ENCODE results near the gene HORMAD2. TPM values are rescaled to one million over a fixed set of nuclear protein-coding genes. Genes with fewer than 3 reads are reported as not detected.

The HORMAD2 gene
- total RNA-seq, 1 donor from 2014 or later = not detected

DNA sequence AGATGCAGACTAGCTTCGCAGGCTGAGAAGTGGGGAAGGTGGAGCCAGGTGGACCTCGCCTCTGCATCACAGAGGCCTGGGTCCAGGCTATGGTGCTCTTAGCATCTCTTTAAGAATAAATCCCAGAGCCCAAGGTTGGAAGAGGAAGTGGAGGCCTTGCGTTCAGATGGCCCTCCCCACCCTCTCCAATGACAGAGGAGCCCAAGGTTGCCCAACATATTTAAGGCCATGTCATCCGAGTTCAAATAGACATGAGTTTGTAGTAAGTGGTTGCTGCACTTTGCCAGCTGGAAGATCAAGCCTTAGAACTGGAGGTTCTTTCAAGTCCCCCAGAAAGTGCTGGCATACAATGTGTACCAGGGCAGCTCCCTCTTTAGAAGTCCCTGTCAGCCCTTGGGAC, 47.1 kb upstream of the HORMAD2 start:
- H3K4me1 ChIP-seq = no peaks in the 10 kb centered on the region
- H3K9me3 ChIP-seq (ENCODE audit: low read depth) = no peaks in the 10 kb centered on the region
- H3K9ac ChIP-seq = no peak overlapping the region
- Mint-ChIP-seq H3K36me3 (no peaks in the 10 kb centered on the region), H3K27ac (peak overlapping the region; percentile 3), H3K9me3 (no peaks in the 10 kb centered on the region), H3K4me1 (peaks cover 2% of the 10 kb centered on the region), H3K27me3 (ENCODE audit: insufficient read depth, low read depth) (peaks cover 9% of the 10 kb centered on the region), H3K4me3 (no peak overlapping the region)
- H3K27me3 ChIP-seq = no peaks in the 10 kb centered on the region
- TF ChIP-seq EZH2 (IDR thresholded peaks at IDR 0.05) (no peak), EZH2phosphoT487 (IDR thresholded peaks at IDR 0.05) (no peak)
- TF ChIP-seq, protein P1, sequence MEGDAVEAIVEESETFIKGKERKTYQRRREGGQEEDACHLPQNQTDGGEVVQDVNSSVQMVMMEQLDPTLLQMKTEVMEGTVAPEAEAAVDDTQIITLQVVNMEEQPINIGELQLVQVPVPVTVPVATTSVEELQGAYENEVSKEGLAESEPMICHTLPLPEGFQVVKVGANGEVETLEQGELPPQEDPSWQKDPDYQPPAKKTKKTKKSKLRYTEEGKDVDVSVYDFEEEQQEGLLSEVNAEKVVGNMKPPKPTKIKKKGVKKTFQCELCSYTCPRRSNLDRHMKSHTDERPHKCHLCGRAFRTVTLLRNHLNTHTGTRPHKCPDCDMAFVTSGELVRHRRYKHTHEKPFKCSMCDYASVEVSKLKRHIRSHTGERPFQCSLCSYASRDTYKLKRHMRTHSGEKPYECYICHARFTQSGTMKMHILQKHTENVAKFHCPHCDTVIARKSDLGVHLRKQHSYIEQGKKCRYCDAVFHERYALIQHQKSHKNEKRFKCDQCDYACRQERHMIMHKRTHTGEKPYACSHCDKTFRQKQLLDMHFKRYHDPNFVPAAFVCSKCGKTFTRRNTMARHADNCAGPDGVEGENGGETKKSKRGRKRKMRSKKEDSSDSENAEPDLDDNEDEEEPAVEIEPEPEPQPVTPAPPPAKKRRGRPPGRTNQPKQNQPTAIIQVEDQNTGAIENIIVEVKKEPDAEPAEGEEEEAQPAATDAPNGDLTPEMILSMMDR (IDR thresholded peaks at IDR 0.05) = no peak
- H3K4me2 ChIP-seq = no peak overlapping the region
- H2AFZ ChIP-seq (replicated peaks) = no peak overlapping the region
- H3F3A ChIP-seq (ENCODE audit: low read depth) = peaks cover 5% of the 10 kb centered on the region
- no peaks in the 10 kb centered on the region for H4K20me1 ChIP-seq (ENCODE audit: low read depth)
- DNase-seq (ENCODE audit: low spot score) = no peak
- H3K4me3 ChIP-seq = no peak overlapping the region
- H3K36me3 ChIP-seq = no peaks in the 10 kb centered on the region
- H3K79me2 ChIP-seq (ENCODE audit: low read depth) = no peaks in the 10 kb centered on the region
- no peak overlapping the region for H3K27ac ChIP-seq

DNA sequence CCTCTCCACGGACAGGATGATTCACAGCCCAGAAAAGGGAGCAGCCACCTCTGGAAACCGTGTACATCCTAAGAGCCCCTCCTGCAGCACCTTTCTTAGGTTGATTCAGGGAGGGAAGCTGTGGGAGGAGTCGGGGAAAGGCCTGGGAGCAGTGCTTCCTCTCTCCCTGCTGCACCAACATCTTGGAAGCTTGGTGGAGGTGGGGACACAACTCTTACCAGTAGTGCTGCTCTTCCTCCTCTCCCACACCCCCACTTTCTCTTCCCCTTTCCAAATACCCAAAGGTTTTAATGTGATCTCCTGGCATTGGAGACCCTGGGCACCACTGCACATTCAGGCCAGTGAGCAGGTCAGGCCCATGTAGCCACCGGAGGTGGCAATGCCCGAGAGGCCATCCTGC, 46.4 kb upstream of the HORMAD2 start:
- H3K4me1 ChIP-seq = no peaks in the 10 kb centered on the region
- no peaks in the 10 kb centered on the region for H4K20me1 ChIP-seq (ENCODE audit: low read depth)
- peak overlapping the region; percentile 87 for H3K27ac Mint-ChIP-seq
- peaks cover 9% of the 10 kb centered on the region for H3K27me3 Mint-ChIP-seq (ENCODE audit: insufficient read depth, low read depth)
- no peak for DNase-seq (ENCODE audit: low spot score)
- no peak overlapping the region for H2AFZ ChIP-seq (replicated peaks)
- no peaks in the 10 kb centered on the region for H3K36me3 ChIP-seq
- H3K36me3 Mint-ChIP-seq = no peaks in the 10 kb centered on the region
- no peak overlapping the region for H3K9ac ChIP-seq
- H3K4me3 Mint-ChIP-seq = no peak overlapping the region
- H3K4me2 ChIP-seq = no peak overlapping the region
- H3K4me1 Mint-ChIP-seq = peaks cover 2% of the 10 kb centered on the region
- no peaks in the 10 kb centered on the region for H3K9me3 Mint-ChIP-seq
- H3K27ac ChIP-seq = no peak overlapping the region
- H3F3A ChIP-seq (ENCODE audit: low read depth) = peaks cover 5% of the 10 kb centered on the region
- H3K4me3 ChIP-seq = no peak overlapping the region
- no peaks in the 10 kb centered on the region for H3K9me3 ChIP-seq (ENCODE audit: low read depth)
- no peak for TF ChIP-seq EZH2phosphoT487 (IDR thresholded peaks at IDR 0.05)
- TF ChIP-seq EZH2 (IDR thresholded peaks at IDR 0.05) = no peak
- TF ChIP-seq, protein P1 (IDR thresholded peaks at IDR 0.05) = no peak
- no peaks in the 10 kb centered on the region for H3K27me3 ChIP-seq
- no peaks in the 10 kb centered on the region for H3K79me2 ChIP-seq (ENCODE audit: low read depth)

DNA sequence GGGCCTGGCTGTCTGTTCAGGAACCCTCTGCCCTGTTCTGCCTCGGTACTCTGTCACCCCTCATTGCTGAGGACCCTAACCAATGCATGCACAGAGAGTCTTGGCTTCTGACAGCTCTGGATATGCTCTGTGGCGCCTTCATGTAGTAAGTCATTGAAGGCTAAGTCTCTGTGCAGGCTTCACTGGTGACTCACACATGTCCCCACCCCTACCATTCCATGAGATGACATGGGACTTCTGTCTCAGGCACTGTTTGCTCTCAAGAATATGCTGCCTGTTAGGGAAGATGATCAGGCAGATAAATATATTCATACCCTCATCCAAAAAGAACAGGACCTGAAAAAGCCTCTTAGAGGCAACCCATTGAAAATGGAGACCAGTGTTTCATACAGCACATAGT, 43.6 kb upstream of the HORMAD2 start:
- no peak overlapping the region for H3K27ac Mint-ChIP-seq
- no peaks in the 10 kb centered on the region for H3K36me3 Mint-ChIP-seq
- H3K4me1 Mint-ChIP-seq = peaks cover 2% of the 10 kb centered on the region
- H3K4me3 ChIP-seq = no peak overlapping the region
- no peaks in the 10 kb centered on the region for H3K4me1 ChIP-seq
- no peak overlapping the region for H2AFZ ChIP-seq (replicated peaks)
- H3K27me3 Mint-ChIP-seq (ENCODE audit: insufficient read depth, low read depth) = peaks cover 9% of the 10 kb centered on the region
- H3K4me3 Mint-ChIP-seq = no peak overlapping the region
- no peaks in the 10 kb centered on the region for H3K9me3 Mint-ChIP-seq
- no peak overlapping the region for H3K27ac ChIP-seq
- no peaks in the 10 kb centered on the region for H3K27me3 ChIP-seq
- no peaks in the 10 kb centered on the region for H4K20me1 ChIP-seq (ENCODE audit: low read depth)
- TF ChIP-seq, protein P1 (IDR thresholded peaks at IDR 0.05) = no peak
- TF ChIP-seq EZH2phosphoT487 (IDR thresholded peaks at IDR 0.05) (no peak), EZH2 (IDR thresholded peaks at IDR 0.05) (no peak)
- no peaks in the 10 kb centered on the region for H3K79me2 ChIP-seq (ENCODE audit: low read depth)
- peaks cover 5% of the 10 kb centered on the region for H3F3A ChIP-seq (ENCODE audit: low read depth)
- H3K36me3 ChIP-seq = no peaks in the 10 kb centered on the region
- H3K4me2 ChIP-seq = no peak overlapping the region
- no peak for DNase-seq (ENCODE audit: low spot score)
- no peak overlapping the region for H3K9ac ChIP-seq
- H3K9me3 ChIP-seq (ENCODE audit: low read depth) = no peaks in the 10 kb centered on the region
